K562 (cell line): ENCODE data around the gene MYL5. TPM values are rescaled to one million over a fixed set of nuclear protein-coding genes. Genes with fewer than 3 reads are reported as not detected.
A peak's percentile ranks its signal among the peaks of the same experiment; 100 is the strongest.

Experiments used
- ATAC-seq: fragments of 200-7000 bp; cut with Tn5 transposase; 3 replicates; pipeline ENCODE4 v1.9.1; 2020; ENCODE audit warnings: moderate library complexity
- BruUV-seq: library from RNA; stranded (reverse); fragments of 400-500 nt; replicated peaks from 2 replicates; lab custom pipeline; 2021; lab: Mats Ljungman, UMichigan
- CTCF ChIA-PET: fragments of 300-600 bp; formaldehyde crosslinking; extraction: SDS; loops from one replicate; lab custom pipeline; 2021; ENCODE audit warnings: low intra/inter-chr PET ratio; lab: Yijun Ruan, JAX
- POLR2A ChIA-PET: fragments of 300-600, 350-650 bp; sonication (Branson Sonifier 250); formaldehyde crosslinking; extraction: SDS; loops from one replicate; lab custom pipeline; 2021; ENCODE audit warnings: antibody characterized with exemption, inconsistent platforms; lab: Yijun Ruan, JAX
- DNase-seq, 4 experiments: peaks; one replicate each; pipeline versions ENCODE4 v3.0.0 to v3.0.0-alpha.2; 2011 to 2018; ENCODE audit warnings: low spot score in 3 of 4, mixed read lengths in 3 of 4; ENCODE audit errors: extremely low read depth in 1 of 4
- FAIRE-seq: peaks from 2 replicates; lab custom pipeline; 2011; peaks lifted over from hg19 to GRCh38; lab: Jason Lieb, UNC
- H2AFZ ChIP-seq: 2 replicates; pipeline ENCODE4 v1.6.0; 2011; ENCODE audit warnings: low read depth, low read length, control low read depth, inconsistent platforms
- H3K27ac ChIP-seq: fragments of 200-600 bp; 3 replicates; pipeline ENCODE4 v1.8.0; 2011; ENCODE audit warnings: low read depth, mild to moderate bottlenecking, control low read depth, inconsistent platforms, low read length, moderate library complexity, mixed read lengths; ENCODE audit errors: extremely low read depth
- H3K27me3 ChIP-seq, 2 experiments: fragments of 300-600 bp in 1 of 2; 2 replicates in 1 of 2; 3 replicates in 1 of 2; pipeline versions ENCODE4 v1.6.0 to v1.8.0; 2011; ENCODE audit warnings: inconsistent platforms in 2 of 2, low read length in 2 of 2, mild to moderate bottlenecking in 1 of 2, mixed read lengths in 1 of 2, moderate library complexity in 1 of 2; ENCODE audit not compliant: control insufficient read depth in 2 of 2, insufficient read depth in 2 of 2
- H3K36me3 ChIP-seq: fragments of 300-600 bp; 3 replicates; pipeline ENCODE4 v1.8.0; 2011; ENCODE audit warnings: mild to moderate bottlenecking, low read length, inconsistent platforms; ENCODE audit not compliant: control insufficient read depth, insufficient read depth
- H3K4me1 ChIP-seq, 2 experiments: fragments of 200-600 bp in 1 of 2; replicated peaks in 1 of 2; 2 replicates in 1 of 2; 3 replicates in 1 of 2; pipeline versions ENCODE4 v1.5.1 to v1.8.0; 2011; ENCODE audit warnings: inconsistent platforms in 2 of 2, low read length in 2 of 2, mild to moderate bottlenecking in 1 of 2, mixed read lengths in 1 of 2, moderate library complexity in 1 of 2; ENCODE audit not compliant: control insufficient read depth in 2 of 2, insufficient read depth in 2 of 2
- H3K4me2 ChIP-seq: 2 replicates; pipeline ENCODE4 v1.6.1; 2011; ENCODE audit warnings: low read length, control low read depth, inconsistent platforms, mixed read lengths; ENCODE audit not compliant: insufficient read depth
- H3K4me3 ChIP-seq: fragments of 200-600 bp; sonication (generic), shearing (Covaris generic); 2 replicates; pipeline ENCODE4 v1.5.1; 2016; ENCODE audit warnings: control low read depth, inconsistent platforms
- H3K79me2 ChIP-seq: fragments of 200-600 bp; 3 replicates; pipeline ENCODE4 v1.8.0; 2011; ENCODE audit warnings: low read length, inconsistent platforms; ENCODE audit not compliant: control insufficient read depth, insufficient read depth
- H3K9ac ChIP-seq, 2 experiments: 2 replicates each; pipeline versions ENCODE4 v1.6.0 to v1.6.1; 2011; ENCODE audit warnings: low read depth in 2 of 2, low read length in 2 of 2, control low read depth in 1 of 2, inconsistent platforms in 1 of 2, mild to moderate bottlenecking in 1 of 2, mixed read lengths in 1 of 2; ENCODE audit not compliant: insufficient read depth in 1 of 2
- H3K9me1 ChIP-seq: one replicate; pipeline ENCODE4 v1.6.0; 2011; ENCODE audit warnings: inconsistent platforms, mild to moderate bottlenecking, low read length, moderate library complexity; ENCODE audit not compliant: control insufficient read depth, insufficient read depth
- H3K9me3 ChIP-seq: replicated peaks from 2 replicates; pipeline ENCODE4 v1.5.1; 2011; ENCODE audit warnings: low read depth, low read length, inconsistent platforms; ENCODE audit not compliant: control insufficient read depth, insufficient read depth
- H4K20me1 ChIP-seq: replicated peaks from 2 replicates; pipeline ENCODE4 v1.6.1; 2011; ENCODE audit warnings: low read length, inconsistent platforms, mixed read lengths; ENCODE audit not compliant: control insufficient read depth, insufficient read depth
- POLR2A ChIP-seq: fragments of 450-650 bp; conservative IDR thresholded peaks from 2 replicates; pipeline ENCODE4 v1.6.1; 2016
- POLR2G ChIP-seq: fragments of 200-400 bp; formaldehyde crosslinking; IDR thresholded peaks from 2 replicates; pipeline ENCODE4 v1.6.1; 2017; ENCODE audit warnings: low read depth, mild to moderate bottlenecking, antibody characterized with exemption, low read length, moderate library complexity
- SAFB ChIP-seq: fragments of 200-400 bp; formaldehyde crosslinking; IDR thresholded peaks from 2 replicates; pipeline ENCODE4 v1.6.1; 2017; ENCODE audit warnings: low read depth, low read length, borderline replicate concordance
- TFE3 ChIP-seq: fragments of 450-650 bp; formaldehyde crosslinking; IDR thresholded peaks from 2 replicates; pipeline ENCODE4 v1.4.0; 2020; ENCODE audit warnings: mild to moderate bottlenecking, mixed read lengths
- ZNF121 ChIP-seq: sonication (generic); formaldehyde crosslinking; conservative IDR thresholded peaks from 2 replicates; pipeline ENCODE4 v1.8.0; 2022; ENCODE audit warnings: missing genetic modification reagents
- WGBS: fragments of 100-300 bp; shearing (Covaris generic); methylation state at CpG from one replicate; pipeline ENCODE4 v1.1.6; 2016; ENCODE audit warnings: low coverage, mixed read lengths; ENCODE audit not compliant: insufficient coverage; ENCODE audit errors: missing lambda C conversion rate; 5-methylcytosine and 5-hydroxymethylcytosine counted together
- in situ Hi-C: fragments of 300-500 bp; cut with MboI; formaldehyde crosslinking; loops from 4 replicates; pipeline ENCODE4 v1.15.0; 2018; ENCODE audit warnings: inconsistent platforms, mixed read lengths
- intact Hi-C: fragments of 100-400 bp; cut with micrococcal nuclease; formaldehyde crosslinking; loops from 2 replicates; pipeline ENCODE4 v1.14.2; 2022
- polyA plus RNA-seq, 8 experiments: library from polyadenylated mRNA; depleted of rRNA in 4 of 8; stranded (reverse) in 5 of 8; unstranded in 3 of 8; fragments of >200 nt; fragmentation: Nextera tagmentation in 2 of 8; fragmentation: Illumina TruSeq in 1 of 8; extraction: Ambion mirVana in 2 of 8; extraction: Trizol in 1 of 8; gene quantifications; 2 replicates each; pipeline versions ENCODE4 v1.2.1 to v1.2.3, GENCODE V29; 2011 to 2014; ENCODE audit warnings: inconsistent platforms in 1 of 8, missing spikeins in 1 of 8
- total RNA-seq, 7 experiments: library from RNA; depleted of rRNA in 6 of 7; stranded (reverse); fragments of >200 nt in 6 of 7; fragmentation: Illumina TruSeq in 2 of 7; extraction: Trizol in 2 of 7; gene quantifications; 2 replicates each; pipeline versions ENCODE4 v1.2.1 to v1.2.3, GENCODE V29; 2011 to 2021; ENCODE audit warnings: low replicate concordance in 1 of 7

MYL5 gene
- total and polyA plus RNA-seq, 9 of the 15 experiments (the other 6 are each of a cell fraction or from before 2014, with no cell fraction given) = 1.4 to 10.0 (median 4.1) TPM

- Histone ChIP-seq H3K9ac (no peak overlapping the region; a peak in 1 of 4 replicates), H3K4me1 (peaks cover 0 to 39% of the 10 kb centered on the region in 2 experiments; a peak in 2 of 5 replicates), H3K27ac (no peak overlapping the region), H3K79me2 (no peaks in the 10 kb centered on the region), H3K27me3 (peaks cover 17 to 47% of the 10 kb centered on the region in 2 experiments; a peak in 3 of 5 replicates), H3K4me3 (no peak overlapping the region), H3K4me2 (no peak overlapping the region), H4K20me1 (no peaks in the 10 kb centered on the region), H3K9me1 (no peaks in the 10 kb centered on the region), H2AFZ (no peak overlapping the region), H3K9me3 (no peaks in the 10 kb centered on the region), H3K36me3 (peaks cover 16% of the 10 kb centered on the region)
- 42% methylated on average over 19 of the region's 28 CpGs for WGBS
- no peak for DNase-seq
- no TSS peak for BruUV-seq
- TF ChIP-seq SAFB (no peak), ZNF121 (no peak), POLR2G (peak; percentile 64)
- ChIA-PET CTCF (no interaction called here), POLR2A (interaction anchor here (1.0 to 1.5 kb wide), 2 partner anchors 14 to 20 kb away, joined by 3 read pairs; no protein-coding TSS in a partner anchor)
- FAIRE-seq = no peak
- in situ Hi-C loops (no loop called here), intact Hi-C loops (no loop called here)
- no peak for ATAC-seq
Observed at GRCh38 chr4:666822-667544, 7.4 kb upstream of the MYL5 start.

GRCh38 chr4:667545-667925, 6.8 kb upstream of the MYL5 start:
- peaks cover 13 to 42% of the 10 kb centered on the region in 2 experiments; a peak in 3 of 5 replicates for H3K27me3 ChIP-seq
- in situ Hi-C loops = no loop called here

More at GRCh38 chr4:667545-667925, 6.8 kb upstream of the MYL5 start:
- Histone ChIP-seq H3K9me3 (no peaks in the 10 kb centered on the region), H3K9me1 (no peaks in the 10 kb centered on the region), H3K4me3 (no peak overlapping the region), H2AFZ (no peak overlapping the region), H3K27ac (no peak overlapping the region), H4K20me1 (no peaks in the 10 kb centered on the region), H3K79me2 (no peaks in the 10 kb centered on the region), H3K4me1 (peaks cover 0 to 35% of the 10 kb centered on the region in 2 experiments; a peak in 2 of 5 replicates), H3K9ac (no peak overlapping the region; a peak in 1 of 4 replicates), H3K4me2 (no peak overlapping the region), H3K36me3 (peaks cover 21% of the 10 kb centered on the region)
- ATAC-seq (no peak), FAIRE-seq (no peak), DNase-seq (no peak)
- POLR2A ChIA-PET = interaction anchor here (1.5 kb wide), 1 partner anchor 20 kb away, joined by 3 read pairs; no protein-coding TSS in a partner anchor
- BruUV-seq = no TSS peak
- CTCF ChIA-PET = no interaction called here
- TF ChIP-seq POLR2A (peak; percentile 36; the same call in 1 of the 2 replicates), TFE3 (CRISPR knock-in tag) (no peak)
- TF ChIP-seq, all 486 proteins: peak for 1
- intact Hi-C loops = no loop called here
- 38% methylated on average over 10 of the region's 10 CpGs for WGBS
